Astrocyte (in vitro differentiated cells and primary cell): ENCODE data around the gene TTC7B. TPM values are rescaled to one million over a fixed set of nuclear protein-coding genes. Genes with fewer than 3 reads are reported as not detected.
A peak's percentile ranks its signal among the peaks of the same experiment; 100 is the strongest.

ENCODE experiments used
- DNase-seq: peaks from one replicate; pipeline ENCODE4 v3.0.0-alpha.2; 2010; ENCODE audit warnings: low read depth
- FAIRE-seq: peaks from 2 replicates; lab custom pipeline; 2011; peaks lifted over from hg19 to GRCh38; lab: Jason Lieb, UNC
- H2AFZ ChIP-seq: 2 replicates; pipeline ENCODE4 v1.6.0; 2012; ENCODE audit warnings: low read depth, low read length, inconsistent platforms
- H3K27ac ChIP-seq: 2 replicates; pipeline ENCODE4 v1.5.1; 2011; ENCODE audit warnings: low read depth, low read length, inconsistent platforms
- H3K27me3 ChIP-seq: 2 replicates; pipeline ENCODE4 v1.6.0; 2011; ENCODE audit warnings: low read length, inconsistent platforms; ENCODE audit not compliant: insufficient read depth
- H3K36me3 ChIP-seq: 2 replicates; pipeline ENCODE4 v1.5.1; 2011; ENCODE audit warnings: low read length, inconsistent platforms; ENCODE audit not compliant: insufficient read depth
- H3K4me1 ChIP-seq: 2 replicates; pipeline ENCODE4 v1.5.1; 2011; ENCODE audit warnings: low read length, inconsistent platforms; ENCODE audit not compliant: insufficient read depth
- H3K4me2 ChIP-seq: 2 replicates; pipeline ENCODE4 v1.6.0; 2012; ENCODE audit warnings: low read length, inconsistent platforms
- H3K4me3 ChIP-seq: 2 replicates; pipeline ENCODE4 v1.5.1; 2011; ENCODE audit warnings: low read depth, mild to moderate bottlenecking, low read length, inconsistent platforms; ENCODE audit not compliant: insufficient read depth
- H3K79me2 ChIP-seq: 2 replicates; pipeline ENCODE4 v1.6.0; 2012; ENCODE audit warnings: mild to moderate bottlenecking, low read length, inconsistent platforms; ENCODE audit not compliant: insufficient read depth
- H3K9ac ChIP-seq: 2 replicates; pipeline ENCODE4 v1.6.0; 2012; ENCODE audit warnings: mild to moderate bottlenecking, low read length, inconsistent platforms
- H3K9me3 ChIP-seq: 2 replicates; pipeline ENCODE4 v1.5.1; 2012; ENCODE audit warnings: low read depth, mild to moderate bottlenecking, low read length, inconsistent platforms; ENCODE audit not compliant: insufficient read depth
- H4K20me1 ChIP-seq: 2 replicates; pipeline ENCODE4 v1.6.0; 2012; ENCODE audit warnings: low read length, inconsistent platforms; ENCODE audit not compliant: insufficient read depth
- H3K27ac Mint-ChIP-seq: one replicate; pipeline ENCODE4 v1.8.0; 2021; ENCODE audit warnings: mild to moderate bottlenecking, mixed read lengths; ENCODE audit not compliant: unreplicated experiment
- H3K27me3 Mint-ChIP-seq: one replicate; pipeline ENCODE4 v1.8.0; 2021; ENCODE audit warnings: low read depth, mixed read lengths; ENCODE audit not compliant: unreplicated experiment
- H3K36me3 Mint-ChIP-seq: one replicate; pipeline ENCODE4 v1.8.0; 2021; ENCODE audit warnings: low read depth, mixed read lengths; ENCODE audit not compliant: unreplicated experiment
- H3K4me1 Mint-ChIP-seq: one replicate; pipeline ENCODE4 v1.8.0; 2021; ENCODE audit warnings: low read depth, mixed read lengths; ENCODE audit not compliant: unreplicated experiment
- H3K4me3 Mint-ChIP-seq: one replicate; pipeline ENCODE4 v1.8.0; 2021; ENCODE audit warnings: mild to moderate bottlenecking, moderate library complexity, mixed read lengths; ENCODE audit not compliant: unreplicated experiment
- H3K9me3 Mint-ChIP-seq: one replicate; pipeline ENCODE4 v1.8.0; 2021; ENCODE audit warnings: mild to moderate bottlenecking, mixed read lengths; ENCODE audit not compliant: unreplicated experiment
- CTCF ChIP-seq: IDR thresholded peaks from 2 replicates; pipeline ENCODE4 v1.5.1; 2011; ENCODE audit warnings: low read depth, mild to moderate bottlenecking, inconsistent platforms, low read length, moderate library complexity; ENCODE audit not compliant: insufficient read depth
- EZH2 ChIP-seq: IDR thresholded peaks from 2 replicates; pipeline ENCODE4 v1.6.1; 2012; ENCODE audit warnings: mild to moderate bottlenecking, low read length, inconsistent platforms; ENCODE audit not compliant: insufficient read depth
- total RNA-seq: library from RNA; stranded (reverse); gene quantifications from 2 replicates; pipeline ENCODE4 v1.2.1, GENCODE V29; 2021

Gene TTC7B
- total RNA-seq, 1 donor from 2014 or later: 42.1 TPM

DNA sequence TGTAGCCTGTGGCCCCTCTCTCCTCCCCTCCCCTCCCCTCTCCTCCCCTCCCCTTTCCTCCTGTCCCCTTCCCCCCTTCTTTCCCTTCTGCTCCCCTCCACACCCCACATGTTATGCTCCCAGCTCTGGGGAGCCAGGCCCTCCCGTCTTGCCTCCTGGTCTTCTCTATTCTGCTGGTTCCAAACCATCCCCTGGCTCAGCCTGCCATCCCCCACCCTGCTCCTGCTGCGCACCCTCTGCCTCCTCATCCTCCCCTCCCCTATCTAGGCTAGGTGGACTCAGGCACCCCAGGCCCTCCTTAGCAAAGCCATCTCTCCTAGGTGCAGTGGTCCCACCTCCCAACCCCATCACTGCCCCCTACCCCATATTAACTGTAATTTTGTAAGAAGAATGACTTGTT is 319.9 kb downstream of the TTC7B start:
- peaks cover 2% of the 10 kb centered on the region for H3K27me3 ChIP-seq
- Mint-ChIP-seq H3K4me3 (no peak overlapping the region), H3K27me3 (peaks cover 18% of the 10 kb centered on the region), H3K9me3 (peaks cover 10% of the 10 kb centered on the region), H3K4me1 (peaks cover 7% of the 10 kb centered on the region), H3K36me3 (peaks cover 3% of the 10 kb centered on the region), H3K27ac (no peak overlapping the region)
- no peak for FAIRE-seq
- no peak overlapping the region for H2AFZ ChIP-seq
- no peaks in the 10 kb centered on the region for H3K36me3 ChIP-seq
- H3K4me3 ChIP-seq: no peak overlapping the region
- no peaks in the 10 kb centered on the region for H3K9me3 ChIP-seq
- DNase-seq: no peak
- H3K4me1 ChIP-seq: peaks cover 9% of the 10 kb centered on the region
- H4K20me1 ChIP-seq: peaks cover 3% of the 10 kb centered on the region
- H3K9ac ChIP-seq: no peak overlapping the region
- no peaks in the 10 kb centered on the region for H3K79me2 ChIP-seq
- no peak for TF ChIP-seq CTCF
- TF ChIP-seq EZH2: no peak
- no peak overlapping the region for H3K27ac ChIP-seq
- no peak overlapping the region for H3K4me2 ChIP-seq

DNA sequence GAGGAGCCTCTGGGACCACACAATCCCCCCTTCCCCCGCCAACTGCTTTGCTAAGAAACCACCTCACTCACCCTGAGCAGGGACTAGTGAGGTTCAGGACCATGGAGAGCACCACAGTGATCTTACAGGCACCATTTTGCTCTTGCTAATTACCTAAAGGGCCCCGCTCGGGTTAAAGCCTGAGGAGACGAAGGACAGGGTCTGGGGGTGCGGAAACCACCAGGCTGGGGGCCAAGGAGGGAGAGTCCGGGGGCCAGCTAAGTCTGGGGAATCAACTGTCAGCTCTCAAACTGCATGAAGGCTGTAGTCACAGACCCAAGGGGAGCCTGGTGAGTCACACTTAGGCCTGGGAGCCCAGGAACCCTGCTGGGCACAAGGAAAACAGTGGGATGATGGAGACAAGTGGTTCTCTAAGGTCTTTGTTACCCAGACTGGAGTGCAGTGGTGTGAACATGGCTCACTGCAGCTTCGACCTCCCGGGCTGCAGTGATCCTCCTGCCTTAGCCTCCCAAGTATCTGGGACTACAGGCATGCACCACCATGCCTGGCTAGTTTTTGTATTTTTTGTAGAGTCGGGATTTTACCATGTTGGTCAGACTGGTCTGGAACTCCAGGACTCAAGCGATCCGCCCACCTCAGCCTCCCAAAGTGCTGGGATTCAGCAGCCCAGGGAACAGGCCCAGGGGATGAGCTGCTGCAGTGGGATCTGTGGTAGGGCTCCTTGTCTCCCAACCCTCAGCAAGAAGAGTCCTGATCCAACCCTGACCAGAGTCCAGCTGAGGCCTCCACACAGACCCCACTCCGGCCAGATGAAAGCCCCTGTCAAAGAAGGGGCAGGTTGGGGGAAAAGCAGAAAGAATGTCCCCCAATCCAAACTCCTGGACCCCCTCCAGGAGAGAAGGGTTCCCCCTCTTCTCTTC is 320.6 kb downstream of the TTC7B start:
- H3K27ac Mint-ChIP-seq: no peak overlapping the region
- no peak for FAIRE-seq
- H3K27ac ChIP-seq: no peak overlapping the region

More for the DNA sequence above, 320.6 kb downstream of the TTC7B start:
- peaks cover 15% of the 10 kb centered on the region for H3K4me1 ChIP-seq
- H3K9ac ChIP-seq: no peak overlapping the region
- H3K27me3 ChIP-seq: peaks cover 2% of the 10 kb centered on the region
- no peak overlapping the region for H2AFZ ChIP-seq
- no peak overlapping the region for H3K4me2 ChIP-seq
- peak; percentile 57 for DNase-seq
- H3K27me3 Mint-ChIP-seq: peaks cover 18% of the 10 kb centered on the region
- no peaks in the 10 kb centered on the region for H3K36me3 ChIP-seq
- no peak overlapping the region for H3K4me3 Mint-ChIP-seq
- H3K4me1 Mint-ChIP-seq: peaks cover 10% of the 10 kb centered on the region
- H3K36me3 Mint-ChIP-seq: peaks cover 3% of the 10 kb centered on the region
- no peak overlapping the region for H3K4me3 ChIP-seq
- H3K9me3 ChIP-seq: no peaks in the 10 kb centered on the region
- peaks cover 10% of the 10 kb centered on the region for H3K9me3 Mint-ChIP-seq
- H4K20me1 ChIP-seq: peaks cover 3% of the 10 kb centered on the region
- TF ChIP-seq EZH2: no peak
- no peak for TF ChIP-seq CTCF
- no peaks in the 10 kb centered on the region for H3K79me2 ChIP-seq
